Mesenchymal stem cell (in vitro differentiated cells and primary cell): ENCODE results near the gene LAMC3.
A peak's percentile ranks its signal among the peaks of the same experiment; 100 is the strongest.

Experiments used
- DNase-seq: peaks from one replicate; pipeline ENCODE4 v3.0.0-alpha.2; 2013
- H2AFZ ChIP-seq: one replicate; pipeline ENCODE4 v1.6.1; 2013; ENCODE audit warnings: low read depth, mild to moderate bottlenecking, control low read depth, inconsistent platforms, low read length, moderate library complexity
- H2AK5ac ChIP-seq: 2 replicates; pipeline ENCODE4 v1.6.1; 2013; ENCODE audit warnings: low read length, moderate library complexity, mild to moderate bottlenecking, inconsistent platforms; ENCODE audit not compliant: severe bottlenecking
- H2BK120ac ChIP-seq: one replicate; pipeline ENCODE4 v1.6.1; 2013; ENCODE audit warnings: low read depth, mild to moderate bottlenecking, inconsistent platforms, low read length, moderate library complexity
- H2BK12ac ChIP-seq, 2 experiments: one replicate each; pipeline ENCODE4 v1.6.1; 2013; ENCODE audit warnings: inconsistent platforms in 2 of 2, low read length in 2 of 2, mild to moderate bottlenecking in 2 of 2, moderate library complexity in 2 of 2, control low read depth in 1 of 2
- H2BK15ac ChIP-seq: one replicate; pipeline ENCODE4 v1.6.1; 2013; ENCODE audit warnings: mild to moderate bottlenecking, low read depth, inconsistent platforms; ENCODE audit not compliant: poor library complexity, severe bottlenecking
- H2BK5ac ChIP-seq: 2 replicates; pipeline ENCODE4 v1.6.1; 2013; ENCODE audit warnings: low read depth, mild to moderate bottlenecking, low read length, control low read depth, inconsistent platforms; ENCODE audit not compliant: poor library complexity, severe bottlenecking
- H3K14ac ChIP-seq, 2 experiments: one replicate each; pipeline ENCODE4 v1.6.1; 2013; ENCODE audit warnings: inconsistent platforms in 2 of 2, low read length in 2 of 2, control low read depth in 1 of 2, mild to moderate bottlenecking in 1 of 2, moderate library complexity in 1 of 2
- H3K18ac ChIP-seq, 2 experiments: one replicate each; pipeline ENCODE4 v1.6.1; 2013; ENCODE audit warnings: inconsistent platforms in 2 of 2, low read length in 2 of 2, control low read depth in 1 of 2, low read depth in 1 of 2, mild to moderate bottlenecking in 1 of 2
- H3K23ac ChIP-seq, 2 experiments: one replicate each; pipeline ENCODE4 v1.6.1; 2013; ENCODE audit warnings: inconsistent platforms in 2 of 2, low read length in 2 of 2, mild to moderate bottlenecking in 2 of 2, moderate library complexity in 2 of 2, control low read depth in 1 of 2
- H3K27ac ChIP-seq: 2 replicates; pipeline ENCODE4 v1.5.1; 2013; ENCODE audit warnings: mild to moderate bottlenecking, moderate library complexity, low read length, control low read depth, inconsistent platforms; ENCODE audit not compliant: poor library complexity, severe bottlenecking
- H3K27me3 ChIP-seq, 2 experiments: 2 replicates each; pipeline versions ENCODE4 v1.6.1 to v1.7.0; 2013; ENCODE audit warnings: low read length in 2 of 2, mild to moderate bottlenecking in 2 of 2, moderate library complexity in 2 of 2, control low read depth in 1 of 2, inconsistent platforms in 1 of 2; ENCODE audit not compliant: control insufficient read depth in 1 of 2, insufficient read depth in 1 of 2
- H3K36me3 ChIP-seq, 2 experiments: 2 replicates each; pipeline versions ENCODE4 v1.6.1 to v1.7.0; 2013; ENCODE audit warnings: low read length in 2 of 2, control low read depth in 1 of 2, inconsistent platforms in 1 of 2, low read depth in 1 of 2, mild to moderate bottlenecking in 1 of 2; ENCODE audit not compliant: insufficient read depth in 2 of 2, control insufficient read depth in 1 of 2
- H3K4ac ChIP-seq, 2 experiments: one replicate each; pipeline ENCODE4 v1.6.1; 2013; ENCODE audit warnings: inconsistent platforms in 2 of 2, low read length in 2 of 2, mild to moderate bottlenecking in 2 of 2, moderate library complexity in 2 of 2, control low read depth in 1 of 2, low read depth in 1 of 2
- H3K4me1 ChIP-seq: 2 replicates; pipeline ENCODE4 v1.6.1; 2013; ENCODE audit warnings: low read depth, low read length, control low read depth; ENCODE audit not compliant: control insufficient read depth, insufficient read depth
- H3K4me2 ChIP-seq: 2 replicates; pipeline ENCODE4 v1.6.1; 2013; ENCODE audit warnings: low read length, mild to moderate bottlenecking, inconsistent platforms; ENCODE audit not compliant: poor library complexity, severe bottlenecking
- H3K4me3 ChIP-seq, 2 experiments: 2 replicates each; pipeline versions ENCODE4 v1.5.1 to v1.7.0; 2013; ENCODE audit warnings: low read length in 2 of 2, mild to moderate bottlenecking in 2 of 2, control low read depth in 1 of 2, low read depth in 1 of 2; ENCODE audit not compliant: insufficient read depth in 1 of 2
- H3K79me1 ChIP-seq: replicated peaks from 2 replicates; pipeline ENCODE4 v1.6.1; 2013; ENCODE audit warnings: mild to moderate bottlenecking, control low read depth, low read length, inconsistent platforms; ENCODE audit not compliant: poor library complexity, severe bottlenecking
- H3K9ac ChIP-seq: 2 replicates; pipeline ENCODE4 v1.7.0; 2013; ENCODE audit warnings: mild to moderate bottlenecking, low read length, moderate library complexity
- H3K9me3 ChIP-seq: 2 replicates; pipeline ENCODE4 v1.7.0; 2013; ENCODE audit warnings: mild to moderate bottlenecking, low read length; ENCODE audit not compliant: control insufficient read depth
- H4K8ac ChIP-seq: one replicate; pipeline ENCODE4 v1.6.1; 2013; ENCODE audit warnings: inconsistent platforms, mild to moderate bottlenecking, low read length, moderate library complexity
- H4K91ac ChIP-seq: one replicate; pipeline ENCODE4 v1.6.1; 2013; ENCODE audit warnings: mild to moderate bottlenecking, low read length, inconsistent platforms
- WGBS: methylation state at CpG from one replicate; pipeline ENCODE4 v1.1.7; 2013; ENCODE audit warnings: mixed read lengths; 5-methylcytosine and 5-hydroxymethylcytosine counted together

Gene LAMC3

GRCh38 chr9:131122158-131122557, 113.2 kb downstream of the LAMC3 start:
- no peak overlapping the region for H3K4ac ChIP-seq
- H2BK15ac ChIP-seq: no peak overlapping the region
- H3K9ac ChIP-seq: no peak overlapping the region
- H3K27ac ChIP-seq: peak overlapping the region; percentile 78
- peaks cover 0 to 44% of the 10 kb centered on the region in 2 experiments for H3K36me3 ChIP-seq
- H4K91ac ChIP-seq: no peak overlapping the region
- H3K79me1 ChIP-seq: peaks cover 19% of the 10 kb centered on the region
- WGBS: 64% methylated on average over 2 of the region's 2 CpGs
- H3K27me3 ChIP-seq: peaks cover 0 to 12% of the 10 kb centered on the region in 2 experiments
- no peak overlapping the region for H3K18ac ChIP-seq
- no peak overlapping the region for H3K4me2 ChIP-seq
- no peak overlapping the region for H2BK120ac ChIP-seq
- DNase-seq: no peak
- peaks cover 29% of the 10 kb centered on the region for H3K4me1 ChIP-seq
- H2AK5ac ChIP-seq: no peak overlapping the region
- no peak overlapping the region for H2BK5ac ChIP-seq
- H3K9me3 ChIP-seq: no peaks in the 10 kb centered on the region
- no peak overlapping the region for H3K4me3 ChIP-seq
- H4K8ac ChIP-seq: no peak overlapping the region
- H2BK12ac ChIP-seq: no peak overlapping the region
- no peak overlapping the region for H3K23ac ChIP-seq
- no peak overlapping the region for H2AFZ ChIP-seq
- H3K14ac ChIP-seq: no peak overlapping the region

GRCh38 chr9:131125038-131125287, 116.0 kb downstream of the LAMC3 start:
- Histone ChIP-seq H3K4me3 (peak overlapping the region; percentile 35 to 96), H3K23ac (peak overlapping the region in 1 of 2 experiments; percentile 9), H3K79me1 (peaks cover 14% of the 10 kb centered on the region), H3K27ac (peak overlapping the region; percentile 59), H4K91ac (no peak overlapping the region), H3K27me3 (peaks cover 0 to 2% of the 10 kb centered on the region in 2 experiments), H3K36me3 (peaks cover 24 to 27% of the 10 kb centered on the region in 2 experiments), H2BK12ac (no peak overlapping the region), H3K4me2 (peak overlapping the region; percentile 82), H2BK15ac (no peak overlapping the region), H3K4me1 (peaks cover 22% of the 10 kb centered on the region), H2AK5ac (peak overlapping the region; percentile 3), H3K9me3 (no peaks in the 10 kb centered on the region), H3K4ac (peak overlapping the region in 1 of 2 experiments; percentile 72), H2BK5ac (no peak overlapping the region), H3K18ac (peak overlapping the region in 1 of 2 experiments; percentile 40), H4K8ac (peak overlapping the region; percentile 41), H2BK120ac (peak overlapping the region; percentile 45), H2AFZ (no peak overlapping the region), H3K14ac (no peak overlapping the region), H3K9ac (peak overlapping the region; percentile 97)
- 4% methylated on average over 7 of the region's 7 CpGs for WGBS
- no peak for DNase-seq

- Histone ChIP-seq H3K79me1 (peaks cover 11% of the 10 kb centered on the region), H3K4me3 (peak within 1 kb of the TSS; percentile 67 to 96), H3K9me3 (no peaks in the 10 kb centered on the region), H2BK5ac (no peak within 1 kb of the TSS), H2AK5ac (peak within 1 kb of the TSS; percentile 3), H3K4ac (peak within 1 kb of the TSS; percentile 5 to 72), H3K27ac (peak within 1 kb of the TSS; percentile 59), H3K27me3 (peaks cover 0 to under 1% of the 10 kb centered on the region in 2 experiments), H2BK120ac (peak within 1 kb of the TSS; percentile 45), H3K36me3 (peaks cover 19 to 31% of the 10 kb centered on the region in 2 experiments), H3K4me2 (peak within 1 kb of the TSS; percentile 82), H2BK12ac (no peak within 1 kb of the TSS), H2BK15ac (no peak within 1 kb of the TSS), H3K14ac (peak within 1 kb of the TSS in 1 of 2 experiments; percentile 2), H3K4me1 (peaks cover 20% of the 10 kb centered on the region), H3K9ac (peak within 1 kb of the TSS; percentile 97), H4K8ac (peak within 1 kb of the TSS; percentile 90), H3K23ac (peak within 1 kb of the TSS in 1 of 2 experiments; percentile 9), H2AFZ (peak within 1 kb of the TSS; percentile 78), H4K91ac (peak within 1 kb of the TSS; percentile 79), H3K18ac (peak within 1 kb of the TSS; percentile 46 to 89)
- WGBS: under 1% methylated on average over 61 of the region's 61 CpGs
- DNase-seq: peak; percentile 97
Measured at GRCh38 chr9:131125288-131126058, 116.5 kb downstream of the LAMC3 start, which contains the start of gene NUP214. Gene NUP214, plus strand, starts transcription at chr9:131125586. Its CDS starts 119 bp downstream, at chr9:131125705.

GRCh38 chr9:131126059-131126426, 117.1 kb downstream of the LAMC3 start:
- H3K9ac ChIP-seq: peak overlapping the region; percentile 97
- H2BK5ac ChIP-seq: no peak overlapping the region
- H4K8ac ChIP-seq: peak overlapping the region; percentile 90
- no peak overlapping the region for H4K91ac ChIP-seq
- no peak overlapping the region for H3K23ac ChIP-seq
- H3K9me3 ChIP-seq: no peaks in the 10 kb centered on the region
- peaks cover 6% of the 10 kb centered on the region for H3K79me1 ChIP-seq
- H2BK120ac ChIP-seq: no peak overlapping the region
- no peak overlapping the region for H2AK5ac ChIP-seq
- WGBS: 11% methylated on average over 11 of the region's 11 CpGs
- H3K27ac ChIP-seq: no peak overlapping the region
- no peak for DNase-seq
- H2BK15ac ChIP-seq: no peak overlapping the region
- no peak overlapping the region for H3K18ac ChIP-seq
- peak overlapping the region; percentile 67 to 96 for H3K4me3 ChIP-seq
- peak overlapping the region; percentile 80 for H3K4me2 ChIP-seq
- peak overlapping the region; percentile 5 to 65 for H3K4ac ChIP-seq
- H3K14ac ChIP-seq: no peak overlapping the region
- no peaks in the 10 kb centered on the region for H3K27me3 ChIP-seq
- peak overlapping the region; percentile 78 for H2AFZ ChIP-seq
- peaks cover 15% of the 10 kb centered on the region for H3K4me1 ChIP-seq
- no peak overlapping the region for H2BK12ac ChIP-seq
- H3K36me3 ChIP-seq: peaks cover 14 to 36% of the 10 kb centered on the region in 2 experiments
